ENCODE data around the gene STK38. TPM values are rescaled to one million over a fixed set of nuclear protein-coding genes. Genes with fewer than 3 reads are reported as not detected.

STK38 gene
- total and polyA plus RNA-seq, 2 of the 13 experiments (the other 11 are each of a cell fraction or from before 2014, with no cell fraction given) = 10.3 to 20.7 TPM

- no peak for TF ChIP-seq NCOA5 (CRISPR knock-in tag; IDR thresholded peaks at IDR 0.05)
- TF ChIP-seq ZBTB14 (CRISPR knock-in tag; IDR thresholded peaks at IDR 0.05) = peak; percentile 98
- no peak for TF ChIP-seq FIP1L1 (IDR thresholded peaks at IDR 0.05; ENCODE audit: borderline replicate concordance, insufficient read depth, low read depth, low read length)
- TF ChIP-seq ZNF747 (CRISPR knock-in tag; IDR thresholded peaks at IDR 0.05; ENCODE audit: borderline replicate concordance) = peak; percentile 99
- 0 out of 2 replicates have a peak, but pooled peaks have one; percentile 35 for TF ChIP-seq TRIM24 (CRISPR knock-in tag; IDR thresholded peaks at IDR 0.05)
- TF ChIP-seq ZBTB37 (CRISPR knock-in tag; IDR thresholded peaks at IDR 0.05) = peak; percentile 13; the same call in 1 of the 2 replicates
- 0 out of 2 replicates have a peak, but pooled peaks have one; percentile 74 for TF ChIP-seq MEIS1 (CRISPR knock-in tag; IDR thresholded peaks at IDR 0.05; ENCODE audit: borderline replicate concordance)
- TF ChIP-seq SMARCC2 (IDR thresholded peaks at IDR 0.05) = no peak
- peak in 1 of 2 experiments; percentile 81; a peak in 1 of 4 replicates for TF ChIP-seq REST (IDR thresholded peaks at IDR 0.05; ENCODE audit: borderline replicate concordance in 1 of 2, low read depth in 1 of 2, low read length in 2 of 2)
- TF ChIP-seq AKAP8 (CRISPR knock-in tag; IDR thresholded peaks at IDR 0.05) = no peak
- peak; percentile 87; the same call in 1 of the 2 replicates for TF ChIP-seq U2AF2 (IDR thresholded peaks at IDR 0.05; ENCODE audit: low read depth, low read length)
- peak; percentile 72; the same call in 1 of the 2 replicates for TF ChIP-seq MAZ (IDR thresholded peaks at IDR 0.05; ENCODE audit: borderline replicate concordance, low read depth, low read length)
- TF ChIP-seq MAZ (CRISPR knock-in tag; IDR thresholded peaks at IDR 0.05; ENCODE audit: low read depth) = peak; percentile 85
- TF ChIP-seq ZBTB38 (CRISPR knock-in tag; IDR thresholded peaks at IDR 0.05) = peak; percentile 89; the same call in 1 of the 2 replicates
- TF ChIP-seq ZSCAN30 (CRISPR knock-in tag; IDR thresholded peaks at IDR 0.05) = no peak
- TF ChIP-seq FOXM1 (CRISPR knock-in tag; IDR thresholded peaks at IDR 0.05) = no peak
- TF ChIP-seq SMC3 (IDR thresholded peaks at IDR 0.05; ENCODE audit: low read length) = peak; percentile 14; the same call in 1 of the 2 replicates
- no peak; the same call in 1 of the 2 replicates for TF ChIP-seq MLXIP (CRISPR knock-in tag; IDR thresholded peaks at IDR 0.05; ENCODE audit: borderline replicate concordance)
- peak; percentile 62 for TF ChIP-seq HDAC2 (CRISPR knock-in tag; IDR thresholded peaks at IDR 0.05)
These were observed 46.9 kb upstream of the STK38 start, which contains the start of gene SRSF3 (continued) for GRCh38 chr6:36594029-36594815.
